Glutamatergic neuron (in vitro differentiated cells): ENCODE data around the gene DOCK6. TPM values are rescaled to one million over a fixed set of nuclear protein-coding genes. Genes with fewer than 3 reads are reported as not detected.

Experiments used
- DNase-seq: peaks from one replicate; pipeline ENCODE4 v3.0.0; 2022
- H3K27ac Mint-ChIP-seq: one replicate; pipeline ENCODE4 v1.8.0; 2020; ENCODE audit warnings: mild to moderate bottlenecking, mixed read lengths, inconsistent platforms; ENCODE audit not compliant: unreplicated experiment
- H3K27me3 Mint-ChIP-seq: one replicate; pipeline ENCODE4 v1.8.0; 2020; ENCODE audit warnings: mild to moderate bottlenecking, moderate library complexity, mixed read lengths, inconsistent platforms; ENCODE audit not compliant: unreplicated experiment
- H3K36me3 Mint-ChIP-seq: one replicate; pipeline ENCODE4 v1.8.0; 2020; ENCODE audit warnings: mild to moderate bottlenecking, mixed read lengths, inconsistent platforms; ENCODE audit not compliant: unreplicated experiment
- H3K4me1 Mint-ChIP-seq: one replicate; pipeline ENCODE4 v1.8.0; 2020; ENCODE audit warnings: mild to moderate bottlenecking, low read depth, mixed read lengths, inconsistent platforms; ENCODE audit not compliant: unreplicated experiment
- H3K4me3 Mint-ChIP-seq: one replicate; pipeline ENCODE4 v1.8.0; 2020; ENCODE audit warnings: mild to moderate bottlenecking, mixed read lengths, inconsistent platforms; ENCODE audit not compliant: unreplicated experiment
- H3K9me3 Mint-ChIP-seq: one replicate; pipeline ENCODE4 v1.8.0; 2020; ENCODE audit warnings: mild to moderate bottlenecking, moderate library complexity, mixed read lengths, inconsistent platforms; ENCODE audit not compliant: unreplicated experiment
- total RNA-seq: library from RNA; stranded (reverse); fragmentation: NEBNext Ultra II Directional; extraction: Animal tissue kit (Norgen Biotek cat#: 25700); gene quantifications from one replicate; pipeline ENCODE4 v1.2.1, GENCODE V29; 2021; ENCODE audit not compliant: unreplicated experiment
- TF ChIP-seq, protein P1 (sequence below): fragments of 200-600 bp; sonication (generic); IDR thresholded peaks from one replicate; pipeline ENCODE4 v1.5.0; 2021; ENCODE audit not compliant: partially characterized antibody, unreplicated experiment

DOCK6 gene
- total RNA-seq, 1 donor from 2014 or later = 260 TPM

DNA sequence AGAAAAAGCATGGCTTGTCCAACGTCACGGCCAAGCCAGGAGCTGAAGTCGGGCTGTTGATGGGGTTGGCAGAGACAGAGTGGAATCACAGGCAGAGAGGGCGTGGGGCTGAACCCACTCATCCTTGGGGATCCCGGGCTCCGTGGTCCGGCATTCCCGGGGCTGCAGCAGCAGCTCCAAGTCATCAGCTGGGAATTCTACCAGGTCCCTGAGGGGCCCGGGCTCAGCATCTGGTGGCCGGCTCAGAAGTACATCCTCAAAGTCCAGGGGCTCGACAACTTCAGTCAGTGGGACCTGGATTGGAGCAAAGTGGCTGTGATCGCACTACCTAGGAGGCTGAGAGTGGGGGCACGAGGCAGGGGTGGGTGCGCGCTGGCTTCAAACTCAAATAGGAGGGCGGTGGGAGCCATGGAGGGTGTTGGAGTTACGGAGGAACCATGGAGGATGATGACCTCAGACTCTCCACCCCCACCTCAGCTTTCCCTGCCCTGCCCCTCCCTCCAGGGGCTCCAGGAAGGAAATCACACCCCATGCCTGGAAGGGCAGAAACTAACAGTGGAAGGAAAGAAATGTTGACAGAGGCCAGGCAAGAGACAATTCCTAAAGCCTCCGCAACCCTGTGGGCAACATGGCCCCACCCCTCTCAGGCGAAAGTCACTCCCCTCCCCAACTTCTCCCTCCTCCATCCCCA lies 9.5 kb downstream of the DOCK6 start:
- TF ChIP-seq, protein P1, sequence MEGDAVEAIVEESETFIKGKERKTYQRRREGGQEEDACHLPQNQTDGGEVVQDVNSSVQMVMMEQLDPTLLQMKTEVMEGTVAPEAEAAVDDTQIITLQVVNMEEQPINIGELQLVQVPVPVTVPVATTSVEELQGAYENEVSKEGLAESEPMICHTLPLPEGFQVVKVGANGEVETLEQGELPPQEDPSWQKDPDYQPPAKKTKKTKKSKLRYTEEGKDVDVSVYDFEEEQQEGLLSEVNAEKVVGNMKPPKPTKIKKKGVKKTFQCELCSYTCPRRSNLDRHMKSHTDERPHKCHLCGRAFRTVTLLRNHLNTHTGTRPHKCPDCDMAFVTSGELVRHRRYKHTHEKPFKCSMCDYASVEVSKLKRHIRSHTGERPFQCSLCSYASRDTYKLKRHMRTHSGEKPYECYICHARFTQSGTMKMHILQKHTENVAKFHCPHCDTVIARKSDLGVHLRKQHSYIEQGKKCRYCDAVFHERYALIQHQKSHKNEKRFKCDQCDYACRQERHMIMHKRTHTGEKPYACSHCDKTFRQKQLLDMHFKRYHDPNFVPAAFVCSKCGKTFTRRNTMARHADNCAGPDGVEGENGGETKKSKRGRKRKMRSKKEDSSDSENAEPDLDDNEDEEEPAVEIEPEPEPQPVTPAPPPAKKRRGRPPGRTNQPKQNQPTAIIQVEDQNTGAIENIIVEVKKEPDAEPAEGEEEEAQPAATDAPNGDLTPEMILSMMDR = no peak
- Mint-ChIP-seq H3K4me1 (no peaks in the 10 kb centered on the region), H3K27me3 (no peaks in the 10 kb centered on the region), H3K36me3 (no peaks in the 10 kb centered on the region), H3K27ac (no peak overlapping the region), H3K9me3 (peaks cover 2% of the 10 kb centered on the region), H3K4me3 (no peak overlapping the region)
- no peak for DNase-seq

- DNase-seq = no peak
- Mint-ChIP-seq H3K27ac (no peak overlapping the region), H3K4me3 (no peak overlapping the region), H3K4me1 (no peaks in the 10 kb centered on the region), H3K9me3 (peaks cover 2% of the 10 kb centered on the region), H3K27me3 (no peaks in the 10 kb centered on the region), H3K36me3 (no peaks in the 10 kb centered on the region)
- TF ChIP-seq, protein P1 = no peak
Observed at GRCh38 chr19:11251650-11252314, 10.5 kb downstream of the DOCK6 start.

DNA sequence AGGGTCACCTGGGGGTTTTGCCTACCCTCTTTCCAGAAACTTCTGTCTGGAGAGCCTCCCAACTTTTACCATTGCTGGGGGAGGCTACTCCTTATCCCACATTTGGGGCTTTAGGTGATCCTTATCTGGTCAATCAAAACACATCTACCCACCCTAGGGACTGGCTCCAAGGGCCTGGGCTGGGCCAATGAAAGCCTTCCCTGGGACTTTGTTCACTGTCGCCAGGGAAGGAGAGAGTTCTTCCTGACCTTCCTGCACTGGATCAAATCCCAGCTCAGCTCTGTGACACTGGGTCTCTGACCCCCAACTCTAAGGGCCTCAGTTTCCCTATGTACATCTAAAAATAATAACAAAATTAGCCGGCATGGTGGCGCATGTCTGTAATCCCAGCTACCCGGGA lies 11.1 kb downstream of the DOCK6 start:
- no peak for DNase-seq
- Mint-ChIP-seq H3K4me1 (no peaks in the 10 kb centered on the region), H3K36me3 (no peaks in the 10 kb centered on the region), H3K27me3 (no peaks in the 10 kb centered on the region), H3K27ac (no peak overlapping the region), H3K9me3 (peaks cover 2% of the 10 kb centered on the region), H3K4me3 (no peak overlapping the region)
- TF ChIP-seq, protein P1 = no peak

DNA sequence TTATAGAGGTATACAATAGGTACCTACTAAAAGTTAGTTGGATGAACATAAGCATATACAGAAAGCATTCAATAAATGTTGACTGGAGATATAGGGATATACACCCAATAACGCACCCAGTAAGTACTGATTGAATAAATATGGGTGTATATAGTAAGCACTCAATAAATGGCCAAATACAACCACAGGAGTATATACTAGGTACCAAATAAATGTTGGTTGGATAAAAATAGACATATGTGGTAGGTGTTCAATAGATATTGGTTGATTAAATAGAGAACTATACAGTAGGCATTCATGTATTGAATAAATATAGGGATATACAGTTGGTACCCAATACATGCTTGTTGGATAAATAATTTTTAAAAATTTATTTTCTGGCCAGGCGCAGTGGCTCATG lies 13.5 kb downstream of the DOCK6 start:
- no peak for DNase-seq
- Mint-ChIP-seq H3K4me3 (no peak overlapping the region), H3K27ac (no peak overlapping the region), H3K9me3 (peaks cover 2% of the 10 kb centered on the region), H3K27me3 (peaks cover 4% of the 10 kb centered on the region), H3K36me3 (no peaks in the 10 kb centered on the region), H3K4me1 (no peaks in the 10 kb centered on the region)
- TF ChIP-seq, protein P1 = no peak

GRCh38 chr19:11247934-11248333 lies 14.4 kb downstream of the DOCK6 start:
- no peak overlapping the region for H3K27ac Mint-ChIP-seq
- H3K4me1 Mint-ChIP-seq = no peaks in the 10 kb centered on the region
- no peak overlapping the region for H3K4me3 Mint-ChIP-seq
- H3K27me3 Mint-ChIP-seq = peaks cover 4% of the 10 kb centered on the region
- peaks cover 3% of the 10 kb centered on the region for H3K9me3 Mint-ChIP-seq
- H3K36me3 Mint-ChIP-seq = no peaks in the 10 kb centered on the region
- TF ChIP-seq, protein P1 = no peak
- DNase-seq = no peak
